Stomach (tissue), 9 donors: ENCODE measurements around the gene SUCLG2. TPM values are rescaled to one million over a fixed set of nuclear protein-coding genes. Genes with fewer than 3 reads are reported as not detected.
A peak's percentile ranks its signal among the peaks of the same experiment; 100 is the strongest.

Experiments used
- DNase-seq, 2 donors: peaks; one replicate each; pipeline versions ENCODE4 v3.0.0 to v3.0.0-alpha.2; 2013 to 2019
- H3K27ac ChIP-seq, 5 donors: fragments of 200-600 bp in 4 of 5; sonication (generic) in 4 of 5; one replicate each; pipeline ENCODE4 v1.5.1; 2013 to 2019; ENCODE audit warnings: mild to moderate bottlenecking in 1 of 5, moderate library complexity in 1 of 5
- H3K27me3 ChIP-seq, 3 donors: fragments of 200-600 bp; sonication (generic); one replicate each; pipeline ENCODE4 v1.5.1; 2017 to 2019; ENCODE audit warnings: mixed run types in 1 of 3
- H3K36me3 ChIP-seq, 4 donors: fragments of 200-600 bp; sonication (generic); 1 replicate in 3 of 4; 2 replicates in 1 of 4; pipeline ENCODE4 v1.5.1; 2016 to 2019
- H3K4me1 ChIP-seq, 4 donors: fragments of 200-600 bp; sonication (generic); one replicate each; pipeline ENCODE4 v1.5.1; 2016 to 2019
- H3K4me3 ChIP-seq, 4 donors: fragments of 200-600 bp; sonication (generic) in 3 of 4; one replicate each; pipeline ENCODE4 v1.5.1; 2016 to 2019; ENCODE audit warnings: mild to moderate bottlenecking in 1 of 4
- H3K9me3 ChIP-seq, 4 donors: fragments of 200-600 bp; sonication (generic); one replicate each; pipeline ENCODE4 v1.5.1; 2016 to 2019
- EP300 ChIP-seq: sonication (generic); formaldehyde crosslinking; IDR thresholded peaks from one replicate; pipeline ENCODE4 v1.6.1; 2017; ENCODE audit warnings: antibody characterized with exemption
- POLR2A ChIP-seq, 4 donors: fragments of 450-650 bp; IDR thresholded peaks; one replicate each; pipeline ENCODE4 v1.6.1; 2016; ENCODE audit warnings: antibody characterized with exemption in 4 of 4, control low read depth in 2 of 4, mild to moderate bottlenecking in 1 of 4, moderate library complexity in 1 of 4
- POLR2AphosphoS5 ChIP-seq, 3 donors: sonication (generic); formaldehyde crosslinking; IDR thresholded peaks; one replicate each; pipeline ENCODE4 v1.6.1; 2016; ENCODE audit warnings: antibody characterized with exemption in 3 of 3
- WGBS, 5 donors: extraction: QIAGEN DNeasy Blood & Tissue Kit in 3 of 5; methylation state at CpG; one replicate each; pipeline versions ENCODE4 v1.1.5 to v1.1.7; 2013 to 2018; 5-methylcytosine and 5-hydroxymethylcytosine counted together
- intact Hi-C: fragments of 100-400 bp; cut with DNase I; formaldehyde crosslinking; loops from one replicate; pipeline ENCODE4 v1.15.1; 2023; ENCODE audit warnings: low total_unique reads
- polyA plus RNA-seq, 3 donors: library from polyadenylated mRNA; stranded (reverse); fragments of 200-250 nt; gene quantifications; one replicate each; pipeline ENCODE4 v1.2.3, GENCODE V29; 2013
- total RNA-seq, 5 donors: library from RNA; depleted of rRNA; stranded (reverse); fragments of >200 nt; gene quantifications; one replicate each; pipeline versions ENCODE4 v1.1.0 to v1.2.3, GENCODE V29; 2014 to 2016
- TF ChIP-seq, protein P1 (sequence below), 7 experiments: fragments of 450-650 bp in 4 of 7; fragments of 200-600 bp in 3 of 7; sonication (generic) in 3 of 7; IDR thresholded peaks; one replicate each; pipeline ENCODE4 v1.5.1; 2016 to 2019; ENCODE audit warnings: antibody characterized with exemption in 7 of 7, control low read depth in 2 of 7, mild to moderate bottlenecking in 1 of 7
- donor health status: healthy with polysubstance abuse.
- donor health status: Bipolar disorder and iron deficiency.
- donor health status: healthy.

SUCLG2 gene
- total and polyA plus RNA-seq, 8 donors, result 30.9 to 174 (median 74.9) TPM

DNA sequence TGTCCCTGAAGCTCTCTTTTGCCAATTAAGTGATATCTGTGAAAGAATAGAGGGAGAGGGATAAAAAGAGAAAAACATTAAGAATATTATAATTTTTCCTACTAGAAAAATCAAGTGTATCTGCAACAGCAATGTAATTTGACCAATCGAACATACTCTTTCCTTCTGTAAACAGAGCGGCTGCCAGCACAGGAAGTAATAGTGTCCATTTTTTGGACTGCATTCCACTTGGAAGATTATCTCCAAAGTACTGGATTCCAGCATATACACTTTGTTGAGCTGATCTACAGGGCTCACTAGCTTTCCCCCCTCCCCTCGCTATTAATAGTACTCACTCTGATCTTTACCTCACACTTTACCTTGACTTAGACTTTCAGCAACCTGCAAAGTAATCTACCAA is 90.4 kb downstream of the SUCLG2 start:
- WGBS, 5 donors, result 73 to 86% (median 79%) methylated on average over 3 of the region's 3 CpGs
- Histone ChIP-seq H3K27me3 (no peaks in the 10 kb centered on the region), H3K9me3 (no peaks in the 10 kb centered on the region), H3K4me1 (peaks cover 0 to 7% (median 3%) of the 10 kb centered on the region in 4 donors), H3K36me3 (peaks cover 0 to 4% (median 2%) of the 10 kb centered on the region in 4 donors), H3K27ac (no peak overlapping the region), H3K4me3 (no peak overlapping the region)
- DNase-seq, result no peak
- intact Hi-C loops, result no loop called here
- TF ChIP-seq EP300, result no peak
- TF ChIP-seq POLR2A (IDR thresholded peaks at IDR 0.05), result no peak
- TF ChIP-seq POLR2AphosphoS5 (IDR thresholded peaks at IDR 0.05), result no peak
- TF ChIP-seq, protein P1, sequence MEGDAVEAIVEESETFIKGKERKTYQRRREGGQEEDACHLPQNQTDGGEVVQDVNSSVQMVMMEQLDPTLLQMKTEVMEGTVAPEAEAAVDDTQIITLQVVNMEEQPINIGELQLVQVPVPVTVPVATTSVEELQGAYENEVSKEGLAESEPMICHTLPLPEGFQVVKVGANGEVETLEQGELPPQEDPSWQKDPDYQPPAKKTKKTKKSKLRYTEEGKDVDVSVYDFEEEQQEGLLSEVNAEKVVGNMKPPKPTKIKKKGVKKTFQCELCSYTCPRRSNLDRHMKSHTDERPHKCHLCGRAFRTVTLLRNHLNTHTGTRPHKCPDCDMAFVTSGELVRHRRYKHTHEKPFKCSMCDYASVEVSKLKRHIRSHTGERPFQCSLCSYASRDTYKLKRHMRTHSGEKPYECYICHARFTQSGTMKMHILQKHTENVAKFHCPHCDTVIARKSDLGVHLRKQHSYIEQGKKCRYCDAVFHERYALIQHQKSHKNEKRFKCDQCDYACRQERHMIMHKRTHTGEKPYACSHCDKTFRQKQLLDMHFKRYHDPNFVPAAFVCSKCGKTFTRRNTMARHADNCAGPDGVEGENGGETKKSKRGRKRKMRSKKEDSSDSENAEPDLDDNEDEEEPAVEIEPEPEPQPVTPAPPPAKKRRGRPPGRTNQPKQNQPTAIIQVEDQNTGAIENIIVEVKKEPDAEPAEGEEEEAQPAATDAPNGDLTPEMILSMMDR (IDR thresholded peaks at IDR 0.05), result no peak

DNA sequence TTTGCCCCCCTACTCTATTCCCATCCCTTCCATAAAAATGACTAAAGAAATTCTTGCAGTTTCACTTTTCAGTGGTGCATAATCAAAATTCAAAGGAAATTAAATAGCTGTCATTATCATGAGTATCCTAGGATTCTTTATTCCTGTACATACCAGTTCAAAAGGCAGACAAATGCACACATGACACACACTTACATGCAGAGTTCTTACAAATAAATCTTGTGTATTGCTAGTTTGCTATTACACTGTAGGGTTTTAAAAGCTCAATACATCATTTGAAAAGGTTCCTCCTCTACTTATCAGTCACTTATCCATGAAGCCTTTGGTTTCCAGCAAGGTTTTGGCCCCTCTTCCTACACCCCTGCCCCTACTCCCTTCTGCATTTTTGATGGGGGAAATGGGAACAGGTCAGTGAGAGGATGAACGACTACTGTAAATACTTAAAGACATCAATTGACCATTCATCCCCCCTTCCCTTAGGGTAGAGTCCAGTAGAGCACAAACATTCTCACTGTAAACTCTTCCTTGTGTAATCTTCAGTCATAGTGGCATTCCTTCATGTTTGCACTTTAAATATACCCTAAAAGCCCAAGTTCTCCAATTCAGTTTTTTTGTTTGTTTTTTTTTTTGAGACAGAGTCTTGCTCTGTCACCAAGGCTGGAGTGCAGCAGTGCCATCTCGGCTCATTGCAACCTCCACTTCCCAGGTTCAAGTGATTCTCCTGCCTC is 92.6 kb downstream of the SUCLG2 start:
- no peak overlapping the region for H3K4me3 ChIP-seq

DNA sequence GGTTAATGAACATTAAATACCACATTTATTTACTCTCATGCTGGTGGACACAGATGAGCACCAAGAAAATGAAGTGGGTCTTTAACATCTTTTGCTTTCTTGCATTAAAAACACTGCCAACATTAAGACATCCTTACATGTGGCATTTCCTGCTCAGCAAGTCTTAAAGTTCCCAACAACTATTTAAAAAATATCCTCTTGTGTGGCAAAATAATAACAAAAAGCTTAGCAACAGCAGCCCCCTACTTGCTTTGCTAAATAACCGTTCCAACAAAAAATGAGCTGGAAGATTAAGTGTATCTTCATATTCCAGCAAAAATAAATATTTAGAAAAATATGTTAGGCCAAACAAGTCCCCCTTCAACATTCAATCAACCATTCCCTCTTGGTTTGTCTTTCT is 93.1 kb downstream of the SUCLG2 start:
- H3K36me3 ChIP-seq, result peaks cover 0 to 13% (median 7%) of the 10 kb centered on the region in 4 donors
- WGBS, 5 donors, result 0 to 84% (median 37%) methylated on average over 1 of the region's 1 CpG
- no peaks in the 10 kb centered on the region for H3K9me3 ChIP-seq
- H3K4me3 ChIP-seq, result no peak overlapping the region
- no peak overlapping the region for H3K27ac ChIP-seq
- TF ChIP-seq POLR2AphosphoS5 (IDR thresholded peaks at IDR 0.05), result no peak
- TF ChIP-seq, protein P1 (IDR thresholded peaks at IDR 0.05), result no peak
- no peak for TF ChIP-seq POLR2A (IDR thresholded peaks at IDR 0.05)
- no peak for TF ChIP-seq EP300
- intact Hi-C loops, result no loop called here
- no peak for DNase-seq
- H3K27me3 ChIP-seq, result no peaks in the 10 kb centered on the region
- peaks cover 0 to 7% (median 3%) of the 10 kb centered on the region in 4 donors for H3K4me1 ChIP-seq

More for the DNA sequence above, 92.6 kb downstream of the SUCLG2 start:
- no peak overlapping the region for H3K27ac ChIP-seq
- no peak for DNase-seq
- no peaks in the 10 kb centered on the region for H3K27me3 ChIP-seq
- WGBS, 5 donors, result 73 to 81% (median 76%) methylated on average over 2 of the region's 2 CpGs
- no peaks in the 10 kb centered on the region for H3K9me3 ChIP-seq
- peaks cover 0 to 7% (median 3%) of the 10 kb centered on the region in 4 donors for H3K4me1 ChIP-seq
- H3K36me3 ChIP-seq, result peaks cover 0 to 13% (median 4%) of the 10 kb centered on the region in 4 donors
- TF ChIP-seq EP300 (no peak), POLR2A (IDR thresholded peaks at IDR 0.05) (no peak)
- intact Hi-C loops, result no loop called here

DNA sequence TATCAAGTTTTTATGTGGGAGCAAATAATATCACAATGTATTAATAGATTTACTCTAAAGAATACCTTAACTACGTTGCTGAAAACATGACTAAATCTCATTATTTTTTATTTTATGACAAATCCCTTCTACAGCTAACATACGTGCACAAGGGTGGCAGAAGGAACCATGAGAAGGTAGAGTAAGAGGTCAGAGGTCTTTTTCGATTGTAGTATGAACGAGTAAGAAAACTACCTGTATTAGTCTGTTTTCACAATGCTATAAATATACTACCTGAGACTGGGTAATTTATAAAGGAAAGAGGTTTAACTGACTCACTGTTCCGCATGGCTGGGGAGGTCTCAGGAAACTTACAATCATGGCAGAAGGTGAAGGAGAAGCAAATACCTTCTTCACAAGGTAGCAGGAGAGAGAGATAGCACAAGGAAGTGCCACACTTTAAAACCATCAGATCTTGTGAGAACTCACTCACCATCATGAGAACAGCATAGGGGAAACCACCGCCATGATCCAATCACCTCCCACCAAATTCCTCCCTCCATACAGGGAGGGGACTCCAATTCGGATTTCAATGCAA is 95.3 kb downstream of the SUCLG2 start:
- Histone ChIP-seq H3K36me3 (peaks cover 0 to 17% (median 9%) of the 10 kb centered on the region in 4 donors), H3K4me3 (no peak overlapping the region), H3K27me3 (no peaks in the 10 kb centered on the region), H3K4me1 (peaks cover 0 to 7% (median 3%) of the 10 kb centered on the region in 4 donors), H3K27ac (no peak overlapping the region), H3K9me3 (no peaks in the 10 kb centered on the region)
- intact Hi-C loops, result no loop called here
- 91 to 95% (median 94%) methylated on average over 7 of the region's 7 CpGs for WGBS, 5 donors
- no peak for DNase-seq
- TF ChIP-seq, protein P1 (IDR thresholded peaks at IDR 0.05), result no peak
- TF ChIP-seq EP300, result no peak
- TF ChIP-seq POLR2AphosphoS5 (IDR thresholded peaks at IDR 0.05), result no peak
- TF ChIP-seq POLR2A (IDR thresholded peaks at IDR 0.05), result no peak

DNA sequence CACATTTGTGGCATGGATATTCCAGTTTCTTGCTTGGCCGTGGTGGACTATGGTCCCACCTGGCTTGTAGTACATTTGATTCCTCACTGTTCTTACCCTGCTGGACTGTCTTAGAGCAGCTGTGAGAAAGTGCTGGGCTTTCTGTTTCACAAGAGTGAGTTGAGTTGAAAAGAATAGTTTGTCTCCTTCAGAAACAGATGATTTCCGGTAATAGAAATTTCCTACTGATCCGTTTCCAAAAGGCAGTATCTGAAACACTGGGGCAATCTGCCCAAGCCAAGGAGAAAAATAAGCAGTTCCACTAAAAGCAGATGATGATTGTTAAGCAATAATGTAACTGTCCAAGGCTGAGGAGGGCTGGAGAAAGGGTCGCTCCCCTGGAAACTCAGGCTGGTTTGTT is 96.0 kb downstream of the SUCLG2 start:
- no peak overlapping the region for H3K4me3 ChIP-seq
- no peaks in the 10 kb centered on the region for H3K27me3 ChIP-seq
- intact Hi-C loops, result no loop called here
- peaks cover 0 to 17% (median 9%) of the 10 kb centered on the region in 4 donors for H3K36me3 ChIP-seq
- no peaks in the 10 kb centered on the region for H3K9me3 ChIP-seq
- TF ChIP-seq POLR2AphosphoS5 (IDR thresholded peaks at IDR 0.05) (no peak), POLR2A (IDR thresholded peaks at IDR 0.05) (no peak), EP300 (no peak)
- TF ChIP-seq, protein P1 (IDR thresholded peaks at IDR 0.05), result no peak
- H3K27ac ChIP-seq, result no peak overlapping the region
- WGBS, 5 donors, result 65 to 87% (median 81%) methylated on average over 4 of the region's 4 CpGs
- peaks cover 0 to 7% (median 3%) of the 10 kb centered on the region in 4 donors for H3K4me1 ChIP-seq
- DNase-seq, result peak in 1 of 2 donors; percentile 16
